ENCODE measurements around the gene PRKCH. TPM values are rescaled to one million over a fixed set of nuclear protein-coding genes. Genes with fewer than 3 reads are reported as not detected.

Gene PRKCH
- total RNA-seq, 1 donor from 2014 or later, result 20.2 TPM

- no peaks in the 10 kb centered on the region for H3K36me3 ChIP-seq
- intact Hi-C loops (cut with DNase I), result no loop called here
- no peak overlapping the region for H3K27ac ChIP-seq
- H3K4me3 ChIP-seq, result no peak overlapping the region
- no peaks in the 10 kb centered on the region for H3K4me1 ChIP-seq
- no peaks in the 10 kb centered on the region for H3K9me3 ChIP-seq
- TF ChIP-seq CTCF (IDR thresholded peaks at IDR 0.05), result no peak
- peak in 1 of 2 donors; percentile 44 for DNase-seq (ENCODE audit: low spot score in 2 of 2)
- no peaks in the 10 kb centered on the region for H3K27me3 ChIP-seq
Observed at GRCh38 chr14:61364243-61364642, 42.9 kb downstream of the PRKCH start.

GRCh38 chr14:61365667-61366212 is 44.4 kb downstream of the PRKCH start:
- H3K27ac ChIP-seq, result no peak overlapping the region
- no peaks in the 10 kb centered on the region for H3K9me3 ChIP-seq
- TF ChIP-seq CTCF (IDR thresholded peaks at IDR 0.05), result no peak
- intact Hi-C loops (cut with DNase I), result no loop called here
- no peak overlapping the region for H3K4me3 ChIP-seq
- H3K4me1 ChIP-seq, result no peaks in the 10 kb centered on the region
- no peaks in the 10 kb centered on the region for H3K27me3 ChIP-seq
- DNase-seq (ENCODE audit: low spot score in 2 of 2), result no peak
- H3K36me3 ChIP-seq, result no peaks in the 10 kb centered on the region

- peak in 1 of 2 donors; percentile 25 for DNase-seq (ENCODE audit: low spot score in 2 of 2)
- Histone ChIP-seq H3K27me3 (no peaks in the 10 kb centered on the region), H3K9me3 (no peaks in the 10 kb centered on the region), H3K36me3 (no peaks in the 10 kb centered on the region), H3K4me3 (no peak overlapping the region), H3K27ac (no peak overlapping the region), H3K4me1 (no peaks in the 10 kb centered on the region)
- TF ChIP-seq CTCF (IDR thresholded peaks at IDR 0.05), result no peak
- intact Hi-C loops (cut with DNase I), result no loop called here
Observed at GRCh38 chr14:61368114-61368710, 46.8 kb downstream of the PRKCH start.

- intact Hi-C loops (cut with DNase I), result no loop called here
Observed at GRCh38 chr14:61368781-61369453, 47.5 kb downstream of the PRKCH start.

GRCh38 chr14:61369454-61369810 is 48.1 kb downstream of the PRKCH start:
- intact Hi-C loops (cut with DNase I), result no loop called here
- no peak for DNase-seq (ENCODE audit: low spot score in 2 of 2)
- no peaks in the 10 kb centered on the region for H3K27me3 ChIP-seq
- no peaks in the 10 kb centered on the region for H3K36me3 ChIP-seq
- no peak overlapping the region for H3K27ac ChIP-seq
- H3K4me1 ChIP-seq, result no peaks in the 10 kb centered on the region
- H3K9me3 ChIP-seq, result peaks cover 5 to 6% of the 10 kb centered on the region in 2 donors
- TF ChIP-seq CTCF (IDR thresholded peaks at IDR 0.05), result no peak
- no peak overlapping the region for H3K4me3 ChIP-seq

More at GRCh38 chr14:61368781-61369453, 47.5 kb downstream of the PRKCH start:
- no peak for TF ChIP-seq CTCF (IDR thresholded peaks at IDR 0.05)
- Histone ChIP-seq H3K9me3 (peaks cover under 1% of the 10 kb centered on the region in 2 donors), H3K36me3 (no peaks in the 10 kb centered on the region), H3K4me1 (no peaks in the 10 kb centered on the region), H3K27ac (no peak overlapping the region), H3K27me3 (no peaks in the 10 kb centered on the region), H3K4me3 (no peak overlapping the region)
- DNase-seq (ENCODE audit: low spot score in 2 of 2), result no peak

All from ascending aorta (tissue), 2 donors.